K562 (cell line): Measurements from ENCODE around the gene ITPR2. TPM values are rescaled to one million over a fixed set of nuclear protein-coding genes. Genes with fewer than 3 reads are reported as not detected.

Experiments
- ATAC-seq: fragments of 200-7000 bp; cut with Tn5 transposase; 3 replicates; pipeline ENCODE4 v1.9.1; 2020; ENCODE audit warnings: moderate library complexity
- BruUV-seq: library from RNA; stranded (reverse); fragments of 400-500 nt; replicated peaks from 2 replicates; lab custom pipeline; 2021; lab: Mats Ljungman, UMichigan
- CTCF ChIA-PET: fragments of 300-600 bp; formaldehyde crosslinking; extraction: SDS; loops from one replicate; lab custom pipeline; 2021; ENCODE audit warnings: low intra/inter-chr PET ratio; lab: Yijun Ruan, JAX
- POLR2A ChIA-PET: fragments of 300-600, 350-650 bp; sonication (Branson Sonifier 250); formaldehyde crosslinking; extraction: SDS; loops from one replicate; lab custom pipeline; 2021; ENCODE audit warnings: antibody characterized with exemption, inconsistent platforms; lab: Yijun Ruan, JAX
- DNase-seq, 4 experiments: peaks; one replicate each; pipeline versions ENCODE4 v3.0.0 to v3.0.0-alpha.2; 2011 to 2018; ENCODE audit warnings: low spot score in 3 of 4, mixed read lengths in 3 of 4; ENCODE audit errors: extremely low read depth in 1 of 4
- FAIRE-seq: peaks from 2 replicates; lab custom pipeline; 2011; peaks lifted over from hg19 to GRCh38; lab: Jason Lieb, UNC
- H2AFZ ChIP-seq: 2 replicates; pipeline ENCODE4 v1.6.0; 2011; ENCODE audit warnings: low read depth, low read length, control low read depth, inconsistent platforms
- H3K27ac ChIP-seq: fragments of 200-600 bp; 3 replicates; pipeline ENCODE4 v1.8.0; 2011; ENCODE audit warnings: low read depth, mild to moderate bottlenecking, control low read depth, inconsistent platforms, low read length, moderate library complexity, mixed read lengths; ENCODE audit errors: extremely low read depth
- H3K27me3 ChIP-seq, 2 experiments: fragments of 300-600 bp in 1 of 2; 2 replicates in 1 of 2; 3 replicates in 1 of 2; pipeline versions ENCODE4 v1.6.0 to v1.8.0; 2011; ENCODE audit warnings: inconsistent platforms in 2 of 2, low read length in 2 of 2, mild to moderate bottlenecking in 1 of 2, mixed read lengths in 1 of 2, moderate library complexity in 1 of 2; ENCODE audit not compliant: control insufficient read depth in 2 of 2, insufficient read depth in 2 of 2
- H3K36me3 ChIP-seq: fragments of 300-600 bp; 3 replicates; pipeline ENCODE4 v1.8.0; 2011; ENCODE audit warnings: mild to moderate bottlenecking, low read length, inconsistent platforms; ENCODE audit not compliant: control insufficient read depth, insufficient read depth
- H3K4me1 ChIP-seq, 2 experiments: fragments of 200-600 bp in 1 of 2; replicated peaks in 1 of 2; 2 replicates in 1 of 2; 3 replicates in 1 of 2; pipeline versions ENCODE4 v1.5.1 to v1.8.0; 2011; ENCODE audit warnings: inconsistent platforms in 2 of 2, low read length in 2 of 2, mild to moderate bottlenecking in 1 of 2, mixed read lengths in 1 of 2, moderate library complexity in 1 of 2; ENCODE audit not compliant: control insufficient read depth in 2 of 2, insufficient read depth in 2 of 2
- H3K4me2 ChIP-seq: 2 replicates; pipeline ENCODE4 v1.6.1; 2011; ENCODE audit warnings: low read length, control low read depth, inconsistent platforms, mixed read lengths; ENCODE audit not compliant: insufficient read depth
- H3K4me3 ChIP-seq: fragments of 200-600 bp; sonication (generic), shearing (Covaris generic); 2 replicates; pipeline ENCODE4 v1.5.1; 2016; ENCODE audit warnings: control low read depth, inconsistent platforms
- H3K79me2 ChIP-seq: fragments of 200-600 bp; 3 replicates; pipeline ENCODE4 v1.8.0; 2011; ENCODE audit warnings: low read length, inconsistent platforms; ENCODE audit not compliant: control insufficient read depth, insufficient read depth
- H3K9ac ChIP-seq, 2 experiments: 2 replicates each; pipeline versions ENCODE4 v1.6.0 to v1.6.1; 2011; ENCODE audit warnings: low read depth in 2 of 2, low read length in 2 of 2, control low read depth in 1 of 2, inconsistent platforms in 1 of 2, mild to moderate bottlenecking in 1 of 2, mixed read lengths in 1 of 2; ENCODE audit not compliant: insufficient read depth in 1 of 2
- H3K9me1 ChIP-seq: one replicate; pipeline ENCODE4 v1.6.0; 2011; ENCODE audit warnings: inconsistent platforms, mild to moderate bottlenecking, low read length, moderate library complexity; ENCODE audit not compliant: control insufficient read depth, insufficient read depth
- H3K9me3 ChIP-seq: replicated peaks from 2 replicates; pipeline ENCODE4 v1.5.1; 2011; ENCODE audit warnings: low read depth, low read length, inconsistent platforms; ENCODE audit not compliant: control insufficient read depth, insufficient read depth
- H4K20me1 ChIP-seq: replicated peaks from 2 replicates; pipeline ENCODE4 v1.6.1; 2011; ENCODE audit warnings: low read length, inconsistent platforms, mixed read lengths; ENCODE audit not compliant: control insufficient read depth, insufficient read depth
- CBFA2T2 ChIP-seq: fragments of 450-650 bp; conservative IDR thresholded peaks from 2 replicates; pipeline ENCODE4 v1.6.1; 2017; ENCODE audit warnings: mild to moderate bottlenecking
- CBFA2T3 ChIP-seq: fragments of 450-650 bp; IDR thresholded peaks from 2 replicates; pipeline ENCODE4 v1.6.1; 2017
- FOSL1 ChIP-seq: fragments of 200-800 bp; sonication (Bioruptor generic); conservative IDR thresholded peaks from 2 replicates; pipeline ENCODE4 v1.6.1; 2016; ENCODE audit warnings: missing genetic modification characterization, missing compliant biosample characterization
- FOXA3 ChIP-seq, 2 experiments: fragments of 450-650 bp in 1 of 2; sonication (generic) in 1 of 2; formaldehyde crosslinking; IDR thresholded peaks in 1 of 2; conservative IDR thresholded peaks in 1 of 2; 2 replicates each; pipeline versions ENCODE4 v1.4.0 to v1.8.0; 2020 to 2022; ENCODE audit warnings: mild to moderate bottlenecking in 2 of 2, missing genetic modification reagents in 1 of 2
- KDM1A ChIP-seq, 2 experiments: fragments of 450-650 bp; IDR thresholded peaks; 2 replicates each; pipeline ENCODE4 v1.6.1; 2016; ENCODE audit warnings: mild to moderate bottlenecking in 2 of 2
- MYNN ChIP-seq, 2 experiments: sonication (generic); formaldehyde crosslinking in 1 of 2; IDR thresholded peaks; 2 replicates each; pipeline versions ENCODE4 v1.5.0 to v1.6.1; 2016 to 2020; ENCODE audit warnings: antibody characterized with exemption in 1 of 2, missing genetic modification reagents in 1 of 2
- NRF1 ChIP-seq, 2 experiments: fragments of 450-650 bp; IDR thresholded peaks in 1 of 2; conservative IDR thresholded peaks in 1 of 2; 2 replicates each; pipeline ENCODE4 v1.6.1; 2014; ENCODE audit warnings: mild to moderate bottlenecking in 2 of 2
- SMAD2 ChIP-seq: fragments of 150-350 bp; IDR thresholded peaks from 2 replicates; pipeline ENCODE4 v1.6.1; 2014; ENCODE audit warnings: low read depth, mild to moderate bottlenecking, low read length
- TCF3 ChIP-seq: sonication (generic); formaldehyde crosslinking; IDR thresholded peaks from 2 replicates; pipeline ENCODE4 v1.4.0; 2020; ENCODE audit warnings: mild to moderate bottlenecking, missing genetic modification reagents
- ZNF175 ChIP-seq: fragments of 200-800 bp; sonication (Bioruptor generic); IDR thresholded peaks from 2 replicates; pipeline ENCODE4 v1.6.1; 2016; ENCODE audit warnings: low read depth, mild to moderate bottlenecking, missing genetic modification characterization, missing compliant biosample characterization
- WGBS: fragments of 100-300 bp; shearing (Covaris generic); methylation state at CpG from one replicate; pipeline ENCODE4 v1.1.6; 2016; ENCODE audit warnings: low coverage, mixed read lengths; ENCODE audit not compliant: insufficient coverage; ENCODE audit errors: missing lambda C conversion rate; 5-methylcytosine and 5-hydroxymethylcytosine counted together
- in situ Hi-C: fragments of 300-500 bp; cut with MboI; formaldehyde crosslinking; loops from 4 replicates; pipeline ENCODE4 v1.15.0; 2018; ENCODE audit warnings: inconsistent platforms, mixed read lengths
- intact Hi-C: fragments of 100-400 bp; cut with micrococcal nuclease; formaldehyde crosslinking; loops from 2 replicates; pipeline ENCODE4 v1.14.2; 2022
- polyA plus RNA-seq, 8 experiments: library from polyadenylated mRNA; depleted of rRNA in 4 of 8; stranded (reverse) in 5 of 8; unstranded in 3 of 8; fragments of >200 nt; fragmentation: Nextera tagmentation in 2 of 8; fragmentation: Illumina TruSeq in 1 of 8; extraction: Ambion mirVana in 2 of 8; extraction: Trizol in 1 of 8; gene quantifications; 2 replicates each; pipeline versions ENCODE4 v1.2.1 to v1.2.3, GENCODE V29; 2011 to 2014; ENCODE audit warnings: inconsistent platforms in 1 of 8, missing spikeins in 1 of 8
- total RNA-seq, 7 experiments: library from RNA; depleted of rRNA in 6 of 7; stranded (reverse); fragments of >200 nt in 6 of 7; fragmentation: Illumina TruSeq in 2 of 7; extraction: Trizol in 2 of 7; gene quantifications; 2 replicates each; pipeline versions ENCODE4 v1.2.1 to v1.2.3, GENCODE V29; 2011 to 2021; ENCODE audit warnings: low replicate concordance in 1 of 7
- TF ChIP-seq, protein P1 (sequence below): fragments of 250-450 bp; sonication (Bioruptor Pico); IDR thresholded peaks from 2 replicates; pipeline ENCODE4 v1.6.1; 2021; ENCODE audit warnings: mild to moderate bottlenecking
- TF ChIP-seq, protein P2 (sequence below): sonication (generic); IDR thresholded peaks from 2 replicates; pipeline ENCODE4 v1.6.1; 2016

Gene ITPR2
- total and polyA plus RNA-seq, 9 of the 15 experiments (the other 6 are each of a cell fraction or from before 2014, with no cell fraction given): 0.21 to 3.3 (median 0.95) TPM

DNA sequence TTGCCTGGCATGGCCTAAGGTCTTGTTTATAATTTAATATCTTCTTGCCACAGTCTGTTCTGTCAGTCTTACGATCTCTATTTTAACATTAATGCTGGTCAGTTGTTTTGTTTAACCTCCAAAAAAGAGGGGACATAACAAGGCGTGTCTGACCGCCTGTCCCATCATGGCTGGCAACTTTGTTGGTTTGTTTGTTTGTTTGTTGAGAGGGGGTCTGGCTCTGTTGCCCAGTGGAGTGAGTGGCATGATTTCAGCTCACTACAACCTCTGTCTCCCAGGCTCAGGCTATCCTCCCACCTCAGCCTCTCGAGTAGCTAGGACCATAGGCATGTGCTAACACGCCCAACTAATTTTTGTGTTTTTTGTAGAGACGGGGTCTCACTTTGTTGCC is 36.1 kb upstream of the ITPR2 start:
- no TSS peak for BruUV-seq
- DNase-seq: no peak

DNA sequence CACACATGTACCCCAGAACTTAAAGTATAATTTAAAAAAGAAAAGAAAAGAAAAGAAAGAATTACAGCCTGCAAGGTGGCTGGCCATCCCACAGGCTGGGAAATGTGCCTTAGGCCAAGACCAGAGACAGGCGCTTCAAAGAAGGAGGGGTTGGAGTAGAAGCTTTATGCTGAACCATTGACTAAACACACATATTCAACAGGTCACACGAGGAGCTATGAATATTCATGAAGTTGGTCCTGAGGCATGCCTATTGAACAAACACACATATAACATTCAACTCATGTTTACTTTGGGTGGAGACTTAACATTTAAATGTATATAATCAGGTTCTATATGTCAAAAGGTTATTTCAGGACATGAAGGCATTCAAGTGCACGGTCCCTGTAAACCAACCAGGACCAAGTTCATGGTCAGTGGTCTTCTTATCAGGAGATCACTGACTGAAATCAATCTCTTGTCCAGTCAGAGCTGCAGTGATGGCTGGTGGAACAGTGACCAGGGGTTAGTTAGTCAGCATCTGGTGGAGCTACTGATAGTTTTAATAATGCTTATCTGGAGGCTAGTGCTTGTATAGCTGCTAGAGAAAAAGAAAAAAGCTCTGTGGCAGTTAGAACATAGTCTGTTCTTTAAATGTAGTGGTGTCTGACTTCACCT is 35.6 kb upstream of the ITPR2 start:
- FAIRE-seq: peak; percentile 69
- TF ChIP-seq, protein P1, sequence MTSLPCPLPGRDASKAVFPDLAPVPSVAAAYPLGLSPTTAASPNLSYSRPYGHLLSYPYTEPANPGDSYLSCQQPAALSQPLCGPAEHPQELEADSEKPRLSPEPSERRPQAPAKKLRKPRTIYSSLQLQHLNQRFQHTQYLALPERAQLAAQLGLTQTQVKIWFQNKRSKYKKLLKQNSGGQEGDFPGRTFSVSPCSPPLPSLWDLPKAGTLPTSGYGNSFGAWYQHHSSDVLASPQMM (CRISPR knock-in tag): no peak
- TF ChIP-seq, protein P2, sequence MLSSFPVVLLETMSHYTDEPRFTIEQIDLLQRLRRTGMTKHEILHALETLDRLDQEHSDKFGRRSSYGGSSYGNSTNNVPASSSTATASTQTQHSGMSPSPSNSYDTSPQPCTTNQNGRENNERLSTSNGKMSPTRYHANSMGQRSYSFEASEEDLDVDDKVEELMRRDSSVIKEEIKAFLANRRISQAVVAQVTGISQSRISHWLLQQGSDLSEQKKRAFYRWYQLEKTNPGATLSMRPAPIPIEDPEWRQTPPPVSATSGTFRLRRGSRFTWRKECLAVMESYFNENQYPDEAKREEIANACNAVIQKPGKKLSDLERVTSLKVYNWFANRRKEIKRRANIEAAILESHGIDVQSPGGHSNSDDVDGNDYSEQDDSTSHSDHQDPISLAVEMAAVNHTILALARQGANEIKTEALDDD: peak; percentile 99
- TF ChIP-seq FOSL1 (tag) (peak; percentile 68), CBFA2T2 (peak; percentile 35), MYNN (IDR thresholded peaks at IDR 0.05) (no peak), MYNN (CRISPR knock-in tag; IDR thresholded peaks at IDR 0.05) (no peak), TCF3 (CRISPR knock-in tag) (peak; percentile 42; the same call in 1 of the 2 replicates), NRF1 (conservative IDR thresholded peaks at IDR 0.05 in 1 of 2, IDR thresholded peaks at IDR 0.05 in 1 of 2) (peak in 1 of 2 experiments; percentile 21; a peak in 1 of 4 replicates), ZNF175 (CRISPR knock-in tag) (no peak), CBFA2T3 (peak; percentile 64), KDM1A (IDR thresholded peaks at IDR 0.05) (0 out of 4 replicates have a peak, but pooled peaks have one; percentile 28 to 35), FOXA3 (CRISPR knock-in tag; conservative IDR thresholded peaks at IDR 0.05 in 1 of 2, IDR thresholded peaks at IDR 0.05 in 1 of 2) (peak; percentile 53 to 63)

More for the DNA sequence above, 36.1 kb upstream of the ITPR2 start:
- WGBS: 43% methylated on average over 6 of the region's 6 CpGs
- TF ChIP-seq, protein P2: peak; percentile 23
- TF ChIP-seq SMAD2: no peak
- TF ChIP-seq, all 486 proteins: peak for 1
- Histone ChIP-seq H3K9me1 (peaks cover 2% of the 10 kb centered on the region), H3K9me3 (no peaks in the 10 kb centered on the region), H3K4me2 (no peak overlapping the region), H3K9ac (no peak overlapping the region), H3K27me3 (no peaks in the 10 kb centered on the region), H3K79me2 (no peaks in the 10 kb centered on the region), H3K36me3 (no peaks in the 10 kb centered on the region), H4K20me1 (no peaks in the 10 kb centered on the region), H3K4me3 (no peak overlapping the region), H3K27ac (no peak overlapping the region), H3K4me1 (peaks cover 0 to 7% of the 10 kb centered on the region in 2 experiments; a peak in 4 of 5 replicates), H2AFZ (no peak overlapping the region)
- ChIA-PET CTCF (no interaction called here), POLR2A (no interaction called here)
- intact Hi-C loops (no loop called here), in situ Hi-C loops (no loop called here)
- no peak for FAIRE-seq
- ATAC-seq: no peak

More for the DNA sequence above, 35.6 kb upstream of the ITPR2 start:
- H3K9me3 ChIP-seq: no peaks in the 10 kb centered on the region
- peak in 1 of 4 experiments; percentile 14 for DNase-seq
- H3K4me2 ChIP-seq: no peak overlapping the region
- no peaks in the 10 kb centered on the region for H4K20me1 ChIP-seq
- in situ Hi-C loops (no loop called here), intact Hi-C loops (no loop called here)
- H2AFZ ChIP-seq: no peak overlapping the region
- no peak overlapping the region for H3K4me3 ChIP-seq
- H3K36me3 ChIP-seq: no peaks in the 10 kb centered on the region
- ChIA-PET CTCF (no interaction called here), POLR2A (no interaction called here)
- H3K27me3 ChIP-seq: no peaks in the 10 kb centered on the region
- peaks cover 2% of the 10 kb centered on the region for H3K9me1 ChIP-seq
- no peak overlapping the region for H3K27ac ChIP-seq
- peaks cover 0 to 7% of the 10 kb centered on the region in 2 experiments; a peak in 4 of 5 replicates for H3K4me1 ChIP-seq
- H3K79me2 ChIP-seq: no peaks in the 10 kb centered on the region
- H3K9ac ChIP-seq: no peak overlapping the region
- WGBS: 24% methylated on average over 3 of the region's 3 CpGs
- ATAC-seq: peak; percentile 50; the same call in 2 of the 3 replicates
- no TSS peak for BruUV-seq
